Measurements from ENCODE around the gene SLC8A2.

SLC8A2 gene

GRCh38 chr19:47505506-47505905 is 33.8 kb upstream of the SLC8A2 start:
- Histone ChIP-seq H3K79me2 (peaks cover 68% of the 10 kb centered on the region), H3K27ac (no peak overlapping the region), H3K4me3 (ENCODE audit: low read depth, low read length) (no peak overlapping the region), H3K4me2 (ENCODE audit: low read length) (no peak overlapping the region), H3K9ac (no peak overlapping the region), H3K27me3 (ENCODE audit: control insufficient read depth, insufficient read depth, low read length) (no peaks in the 10 kb centered on the region), H3K36me3 (ENCODE audit: control insufficient read depth, insufficient read depth, low read length) (no peaks in the 10 kb centered on the region), H3K4me1 (peaks cover 7% of the 10 kb centered on the region), H3K9me3 (ENCODE audit: control insufficient read depth, low read length) (no peaks in the 10 kb centered on the region), H2AFZ (no peak overlapping the region)
- no peak for TF ChIP-seq CTCF (IDR thresholded peaks at IDR 0.05)

DNA sequence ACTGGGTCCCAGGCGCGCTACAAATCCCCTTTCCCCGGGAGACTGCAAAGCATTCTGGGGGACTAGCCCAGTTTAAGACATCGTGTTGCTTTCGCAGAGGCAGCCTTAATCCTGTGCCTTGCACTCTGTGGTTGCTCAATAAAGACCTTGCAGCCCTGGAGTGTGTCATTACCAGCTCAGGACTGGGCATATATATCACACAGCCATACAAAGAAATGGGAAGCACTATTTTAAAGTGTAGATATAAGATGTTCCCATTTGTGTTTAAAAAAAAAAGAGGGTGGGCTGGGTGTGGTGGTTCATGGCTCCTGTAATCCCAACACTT is 32.1 kb upstream of the SLC8A2 start:
- Histone ChIP-seq H3K36me3 (ENCODE audit: control insufficient read depth, insufficient read depth, low read length) (no peaks in the 10 kb centered on the region), H3K27ac (no peak overlapping the region), H3K4me1 (peaks cover 4% of the 10 kb centered on the region), H3K9me3 (ENCODE audit: control insufficient read depth, low read length) (no peaks in the 10 kb centered on the region), H3K9ac (no peak overlapping the region), H3K79me2 (peaks cover 59% of the 10 kb centered on the region), H3K27me3 (ENCODE audit: control insufficient read depth, insufficient read depth, low read length) (no peaks in the 10 kb centered on the region), H2AFZ (no peak overlapping the region), H3K4me3 (ENCODE audit: low read depth, low read length) (no peak overlapping the region), H3K4me2 (ENCODE audit: low read length) (no peak overlapping the region)
- TF ChIP-seq CTCF (IDR thresholded peaks at IDR 0.05) = no peak

GRCh38 chr19:47503130-47503825 is 31.6 kb upstream of the SLC8A2 start:
- no peaks in the 10 kb centered on the region for H3K9me3 ChIP-seq (ENCODE audit: control insufficient read depth, low read length)
- no peak overlapping the region for H3K4me2 ChIP-seq (ENCODE audit: low read length)
- H3K27me3 ChIP-seq (ENCODE audit: control insufficient read depth, insufficient read depth, low read length) = no peaks in the 10 kb centered on the region
- no peak overlapping the region for H3K9ac ChIP-seq
- H3K4me1 ChIP-seq = peaks cover 4% of the 10 kb centered on the region
- H3K27ac ChIP-seq = no peak overlapping the region
- H3K4me3 ChIP-seq (ENCODE audit: low read depth, low read length) = no peak overlapping the region
- peaks cover 55% of the 10 kb centered on the region for H3K79me2 ChIP-seq
- TF ChIP-seq CTCF (IDR thresholded peaks at IDR 0.05) = no peak
- no peak overlapping the region for H2AFZ ChIP-seq
- H3K36me3 ChIP-seq (ENCODE audit: control insufficient read depth, insufficient read depth, low read length) = no peaks in the 10 kb centered on the region

- TF ChIP-seq CTCF (IDR thresholded peaks at IDR 0.05) = no peak
- H3K9me3 ChIP-seq (ENCODE audit: control insufficient read depth, low read length) = no peaks in the 10 kb centered on the region
- H3K4me3 ChIP-seq (ENCODE audit: low read depth, low read length) = no peak overlapping the region
- H3K4me2 ChIP-seq (ENCODE audit: low read length) = no peak overlapping the region
- H3K79me2 ChIP-seq = peaks cover 30% of the 10 kb centered on the region
- H3K27ac ChIP-seq = no peak overlapping the region
- no peaks in the 10 kb centered on the region for H3K27me3 ChIP-seq (ENCODE audit: control insufficient read depth, insufficient read depth, low read length)
- no peak overlapping the region for H3K9ac ChIP-seq
- H2AFZ ChIP-seq = no peak overlapping the region
- H3K4me1 ChIP-seq = peaks cover under 1% of the 10 kb centered on the region
- no peaks in the 10 kb centered on the region for H3K36me3 ChIP-seq (ENCODE audit: control insufficient read depth, insufficient read depth, low read length)
Measured at GRCh38 chr19:47499863-47500830, 28.5 kb upstream of the SLC8A2 start.

All from parathyroid adenoma (tissue), 2 donors.